Measurements from ENCODE around the gene F2.
"Not testable (repeated sequence)": the region's sequence is repeated elsewhere in the genome, so short reads cannot be mapped to it uniquely, and the experiment has no call there.

F2 gene

DNA sequence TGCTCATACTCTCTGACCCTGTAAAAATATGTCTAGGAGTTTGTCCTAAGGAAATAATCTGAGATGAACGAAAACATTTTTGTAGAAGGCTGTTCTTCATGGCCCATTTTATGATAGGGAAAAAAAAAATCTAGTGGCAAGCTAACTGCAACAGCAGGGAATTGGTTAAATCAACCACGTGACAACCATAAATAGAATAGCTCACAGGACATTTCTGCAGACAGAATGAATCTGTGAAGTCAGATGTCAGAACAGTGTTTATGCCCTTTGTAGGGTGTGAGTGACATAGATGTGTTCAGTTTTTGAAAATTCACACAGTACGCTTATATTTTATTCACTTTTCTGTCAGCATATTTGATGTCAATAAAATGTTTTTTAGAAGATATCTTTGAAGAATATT, 34.6 kb upstream of the F2 start:
- in situ Hi-C loops (cut with MboI; ENCODE audit: low sequenced_read_pairs) = no loop called here

DNA sequence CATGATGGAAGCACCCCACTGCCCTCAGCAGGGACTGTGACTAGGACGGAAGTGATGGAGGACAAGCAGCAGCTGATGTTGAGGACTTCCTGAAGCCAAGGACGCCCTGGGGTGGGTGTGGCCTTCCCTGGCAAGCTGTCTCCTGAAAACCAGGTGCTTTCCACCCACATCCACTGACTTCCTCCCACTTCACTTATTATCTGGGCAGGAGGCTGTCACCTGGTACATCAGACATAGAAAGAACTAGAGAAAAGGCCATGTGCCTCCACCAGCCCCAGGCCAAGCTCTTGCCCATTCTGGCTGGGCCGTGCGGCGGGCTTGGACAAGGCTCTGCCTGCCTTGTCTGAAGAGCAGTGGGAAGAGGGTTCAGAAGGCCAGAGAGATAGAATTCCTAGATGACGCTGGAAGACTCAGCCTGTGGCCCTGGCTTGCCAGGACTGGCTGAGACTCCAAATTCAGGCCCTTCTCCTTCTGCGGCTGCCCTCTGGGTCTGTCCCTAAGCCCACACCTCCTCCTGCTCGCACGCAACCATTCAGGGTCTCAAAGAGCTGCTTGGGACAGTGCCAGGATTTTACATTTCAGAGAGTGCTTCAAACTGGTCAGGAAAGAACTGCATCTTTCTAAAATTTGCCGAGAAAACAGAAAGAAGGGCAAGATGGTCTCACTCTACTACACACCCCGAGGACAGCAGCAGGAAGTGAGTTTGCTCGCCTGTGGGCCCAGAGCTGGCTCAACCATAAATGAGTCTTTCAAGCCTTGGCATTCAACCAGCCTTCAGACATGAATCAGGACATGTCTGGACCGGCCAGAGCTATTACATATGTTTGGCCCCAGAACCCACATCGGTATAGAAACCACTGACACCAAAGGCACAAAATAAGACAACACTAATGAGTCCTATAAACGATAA, 31.9 kb upstream of the F2 start:
- in situ Hi-C loops (cut with MboI; ENCODE audit: low sequenced_read_pairs) = no loop called here

DNA sequence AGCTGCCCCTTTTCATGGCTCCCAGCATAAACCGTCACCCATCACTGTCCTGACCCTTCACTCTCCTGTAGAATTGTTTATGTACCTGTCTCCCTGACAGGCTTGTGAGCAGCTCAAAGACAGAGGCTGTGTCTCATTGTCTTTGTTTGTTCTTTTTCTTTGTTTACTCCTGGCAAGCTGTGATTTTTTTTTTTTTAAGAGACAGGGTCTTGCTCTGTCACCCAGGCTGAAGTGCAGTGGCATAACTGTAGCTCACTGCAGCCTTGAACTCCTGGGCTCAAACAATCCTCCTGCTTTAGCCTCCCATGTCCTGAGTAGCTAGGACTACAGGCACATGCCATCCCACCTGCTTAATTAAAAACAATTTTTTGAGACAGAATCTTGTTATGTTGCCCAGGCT, 28.3 kb upstream of the F2 start:
- in situ Hi-C loops (cut with MboI; ENCODE audit: low sequenced_read_pairs) = no loop called here

DNA sequence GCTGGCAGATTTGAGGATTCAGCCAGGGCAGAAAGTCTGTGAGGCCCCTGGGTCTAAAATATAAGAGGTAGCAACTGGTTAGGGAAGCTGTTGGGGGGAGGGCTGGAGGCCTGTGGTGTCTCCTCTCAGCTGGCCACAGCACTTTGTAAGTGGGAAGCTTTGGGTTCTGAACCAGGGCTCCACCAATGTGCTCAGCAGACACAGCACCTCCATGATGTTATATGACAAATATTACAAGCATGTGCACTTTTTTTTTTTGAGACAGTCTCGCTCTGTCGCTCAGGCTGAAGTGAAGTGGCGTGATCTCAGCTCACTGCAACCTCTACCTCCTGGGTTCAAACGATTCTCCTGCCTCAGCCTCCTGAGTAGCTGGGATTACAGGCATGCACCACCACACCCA, 26.6 kb upstream of the F2 start:
- in situ Hi-C loops (cut with MboI; ENCODE audit: low sequenced_read_pairs) = no loop called here

DNA sequence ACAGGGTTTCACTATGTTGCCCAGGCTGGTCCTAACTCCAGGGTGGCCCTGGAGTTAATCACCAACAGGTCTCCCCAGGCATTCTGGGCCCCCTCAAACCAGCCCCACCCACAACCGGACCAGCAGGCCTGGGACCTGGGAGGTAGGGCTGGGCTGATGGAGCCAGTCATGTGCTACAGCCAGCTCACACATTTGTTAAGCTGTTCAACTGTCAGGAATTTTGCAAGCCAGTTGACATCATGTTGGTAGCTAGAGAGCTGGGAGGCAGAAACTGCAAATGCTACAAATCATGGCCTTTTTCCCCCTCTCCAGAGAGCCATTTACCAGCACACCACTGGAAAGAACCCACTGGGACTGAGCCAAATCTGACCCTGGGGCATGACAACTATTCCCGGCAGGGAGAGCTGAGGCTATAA, 25.4 kb upstream of the F2 start:
- in situ Hi-C loops (cut with MboI; ENCODE audit: low sequenced_read_pairs) = no loop called here

DNA sequence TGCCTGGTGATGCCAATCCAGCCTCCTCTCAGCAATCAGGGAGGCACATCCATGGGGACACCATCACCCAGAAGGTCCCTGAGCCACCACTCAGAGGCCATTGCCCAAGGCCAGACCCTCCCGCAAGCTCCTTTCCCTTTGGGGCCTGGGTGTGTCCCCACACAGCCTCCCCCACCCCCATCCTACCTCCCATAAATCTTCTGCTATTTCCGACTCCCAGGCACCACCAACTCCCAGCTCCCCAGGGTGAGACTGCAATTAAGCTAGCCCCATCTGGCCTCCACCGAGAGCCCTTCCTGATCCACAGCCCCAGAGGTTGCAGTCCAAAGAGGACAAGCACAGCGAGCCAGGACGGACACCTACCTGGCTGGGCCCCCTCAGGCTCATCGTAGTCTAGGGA, 24.9 kb upstream of the F2 start:
- in situ Hi-C loops (cut with MboI; ENCODE audit: low sequenced_read_pairs) = no loop called here

DNA sequence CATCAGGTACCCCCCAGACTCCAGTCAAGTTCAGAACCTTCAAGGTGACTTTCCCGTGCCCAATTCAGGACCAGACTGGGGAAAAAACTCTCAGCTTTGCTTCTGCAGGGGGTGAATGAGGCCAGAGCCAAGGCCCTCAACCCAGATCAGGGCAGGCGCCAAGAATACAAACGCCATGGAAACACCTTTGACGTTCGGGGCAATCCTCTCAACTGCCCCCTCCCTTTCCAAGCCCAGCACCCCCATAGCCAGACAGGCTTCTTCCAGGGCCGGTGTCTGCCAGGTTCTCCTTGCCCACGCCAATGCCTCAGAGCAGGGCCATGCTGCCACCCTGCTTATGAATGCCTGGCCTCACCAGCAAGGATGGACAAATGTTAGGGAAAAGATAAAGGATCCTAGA, 24.4 kb upstream of the F2 start:
- in situ Hi-C loops (cut with MboI; ENCODE audit: low sequenced_read_pairs) = no loop called here

DNA sequence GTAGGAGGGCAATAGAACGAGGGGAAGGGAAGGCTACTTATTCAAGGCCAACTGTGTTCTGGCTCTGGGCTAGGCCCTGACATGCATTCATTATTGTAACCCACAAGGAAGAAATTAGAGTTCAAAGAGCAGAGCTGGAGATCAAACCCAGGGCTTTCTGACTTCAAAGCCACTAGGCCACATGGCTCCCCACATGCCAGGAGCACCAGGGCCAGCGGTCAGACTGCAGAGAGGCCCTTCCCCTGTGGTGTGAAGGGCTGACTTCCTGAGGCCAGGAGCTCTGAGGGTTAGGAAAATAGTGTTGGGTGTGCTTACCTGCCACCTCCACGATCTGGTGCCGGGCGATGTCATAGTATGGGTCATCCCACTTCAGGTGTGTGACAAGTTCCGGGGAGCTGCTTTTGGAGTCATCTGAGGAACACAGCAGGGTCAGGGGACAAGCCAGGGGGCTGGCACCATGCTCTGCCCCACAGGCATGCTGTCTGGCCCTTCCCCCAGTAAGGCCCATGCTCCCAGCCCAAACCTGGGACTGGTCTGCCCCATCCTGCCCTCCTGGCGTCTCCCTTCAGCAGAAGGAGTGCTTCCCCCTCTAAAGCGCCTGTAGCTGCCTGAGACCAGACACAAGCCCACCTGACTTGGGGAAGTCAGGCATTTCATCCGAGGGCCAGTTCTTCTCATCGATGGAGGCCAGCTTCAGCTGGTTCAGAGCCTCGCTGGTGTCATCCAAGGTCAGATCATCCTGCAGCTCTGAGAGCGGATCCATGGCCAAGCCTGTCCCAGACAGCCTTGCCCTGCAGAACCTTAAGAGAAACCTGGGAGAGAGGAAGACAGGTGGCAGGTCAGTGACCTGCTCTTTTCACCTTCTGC, 23.4 kb upstream of the F2 start:
- in situ Hi-C loops (cut with MboI; ENCODE audit: low sequenced_read_pairs) = no loop called here

DNA sequence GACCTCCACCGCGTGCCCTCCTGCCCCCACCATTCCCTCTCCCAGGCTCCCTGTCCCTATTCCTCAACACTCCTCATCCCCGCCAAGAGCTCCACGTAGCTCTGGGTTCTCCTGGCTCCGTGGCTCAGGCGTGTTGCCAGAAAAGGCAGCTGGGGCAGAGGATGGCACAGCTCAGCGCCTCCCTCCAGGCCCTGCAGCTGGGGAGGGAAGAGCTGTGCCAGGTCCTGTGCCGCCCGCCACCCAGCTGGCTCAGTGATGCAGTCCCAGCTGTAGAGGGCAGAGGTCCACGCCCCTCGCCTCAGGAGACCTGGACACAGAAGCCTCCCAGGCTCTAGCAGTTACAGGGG, 22.8 kb upstream of the F2 start:
- in situ Hi-C loops (cut with MboI; ENCODE audit: low sequenced_read_pairs) = no loop called here

DNA sequence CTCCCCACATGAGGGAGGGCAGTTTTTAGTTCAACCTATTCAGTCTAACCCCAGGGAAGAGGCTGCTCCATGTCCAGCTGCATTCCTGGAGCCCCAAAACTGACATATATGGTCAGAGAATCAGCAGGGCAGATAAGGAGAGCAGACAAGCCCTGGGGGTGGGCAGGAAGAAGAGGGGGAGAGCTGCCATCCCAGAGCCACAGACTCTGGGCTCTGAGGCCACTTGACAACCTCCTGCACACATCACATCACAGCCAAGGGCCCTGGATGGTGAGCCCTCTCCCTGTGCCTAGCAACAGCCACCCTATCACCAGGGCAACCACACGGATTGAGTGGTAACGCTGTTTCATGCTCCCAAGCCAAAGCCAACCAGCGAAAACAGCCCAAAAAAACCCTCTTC, 21.7 kb upstream of the F2 start:
- in situ Hi-C loops (cut with MboI; ENCODE audit: low sequenced_read_pairs) = no loop called here

DNA sequence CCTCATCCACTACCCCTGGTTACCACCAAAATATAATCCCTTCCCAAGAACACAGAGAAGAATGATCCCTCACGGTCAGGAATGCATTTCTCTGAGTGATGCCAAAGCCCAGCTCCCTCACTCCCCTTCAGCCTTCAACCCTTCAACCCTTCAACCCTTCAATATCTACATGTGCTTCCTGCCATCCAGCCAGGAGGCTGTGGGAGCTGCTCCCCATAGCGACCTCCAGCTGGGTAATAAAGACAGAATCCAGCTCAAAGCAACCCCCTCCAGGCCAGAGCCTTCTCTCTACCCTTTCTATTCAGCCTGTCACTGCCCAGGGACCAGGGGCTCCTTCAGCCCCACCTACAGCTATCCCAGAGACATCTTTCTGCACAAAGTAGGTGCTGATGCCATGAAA, 21.3 kb upstream of the F2 start:
- in situ Hi-C loops (cut with MboI; ENCODE audit: low sequenced_read_pairs) = no loop called here

DNA sequence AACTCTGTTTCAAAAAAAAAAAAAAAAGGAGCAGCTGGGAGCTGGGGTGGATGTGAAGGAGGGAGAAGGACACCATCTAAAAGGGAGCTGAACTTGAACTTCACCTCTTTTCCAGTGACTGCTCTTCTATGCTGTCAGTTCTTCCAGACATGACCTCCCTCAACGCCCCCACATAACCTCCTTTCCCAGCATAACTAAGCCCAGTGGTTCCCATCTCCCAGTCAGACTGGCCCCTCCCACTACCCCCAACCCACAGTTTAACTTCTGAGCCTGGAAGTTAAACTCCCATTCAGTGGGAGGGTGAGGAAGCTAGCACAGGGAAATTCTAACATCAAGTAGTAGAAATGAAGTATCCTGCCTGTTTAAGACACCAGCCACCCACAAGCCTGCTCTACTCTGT, 20.4 kb upstream of the F2 start:
- in situ Hi-C loops (cut with MboI; ENCODE audit: low sequenced_read_pairs) = no loop called here

DNA sequence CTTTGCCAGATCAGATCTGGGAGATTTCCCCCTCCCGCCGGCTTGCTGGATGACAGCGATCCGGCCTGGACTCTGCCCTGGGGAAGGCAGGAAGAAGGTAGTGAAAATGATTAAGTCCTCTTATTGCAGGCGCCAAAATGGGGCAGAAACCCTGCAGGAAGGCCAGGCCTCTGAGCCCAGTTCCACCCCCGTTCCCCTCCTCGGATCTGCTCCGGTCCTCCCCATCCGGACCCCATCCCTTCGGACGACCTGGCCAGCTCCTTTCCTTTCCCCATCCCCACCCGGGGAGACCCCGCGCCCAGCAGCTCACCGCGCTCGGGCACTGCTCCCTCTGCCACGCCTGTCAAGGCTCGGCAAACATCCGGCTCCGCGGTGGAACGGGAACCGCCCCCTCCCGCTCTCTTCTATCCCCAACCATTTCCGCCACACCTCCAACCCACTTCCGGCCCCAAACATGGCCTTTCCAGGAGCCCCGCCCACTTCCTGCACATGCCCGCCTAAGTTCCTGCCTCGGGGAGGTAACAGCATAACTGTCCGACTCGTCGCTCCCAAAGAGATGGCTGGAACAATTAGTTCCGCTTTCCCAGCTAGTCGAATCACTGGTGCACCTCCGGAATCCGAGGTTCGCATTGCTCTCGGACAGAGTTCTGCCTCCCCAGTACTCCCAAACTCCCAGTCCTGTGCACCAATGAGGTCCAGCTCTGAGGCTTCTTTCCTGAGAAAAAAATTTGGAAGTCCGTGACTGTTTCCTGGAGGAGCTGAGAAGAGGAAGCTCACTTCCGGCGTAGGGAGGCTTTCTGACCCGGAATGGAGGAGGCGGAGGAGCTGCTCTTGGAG, 18.6 kb upstream of the F2 start, which contains the start of the genes ARHGAP1 and ZNF408:
Gene ARHGAP1, minus strand, starts transcription at position 379 of the 837 bp plus-strand sequence. CDS start 4,512 bp downstream, outside the sequence.
Gene ZNF408, plus strand, starts transcription at position 791 of the 837 bp plus-strand sequence. Its CDS starts 17 bp downstream, at position 808.
- in situ Hi-C loops (cut with MboI; ENCODE audit: low sequenced_read_pairs) = no loop called here

DNA sequence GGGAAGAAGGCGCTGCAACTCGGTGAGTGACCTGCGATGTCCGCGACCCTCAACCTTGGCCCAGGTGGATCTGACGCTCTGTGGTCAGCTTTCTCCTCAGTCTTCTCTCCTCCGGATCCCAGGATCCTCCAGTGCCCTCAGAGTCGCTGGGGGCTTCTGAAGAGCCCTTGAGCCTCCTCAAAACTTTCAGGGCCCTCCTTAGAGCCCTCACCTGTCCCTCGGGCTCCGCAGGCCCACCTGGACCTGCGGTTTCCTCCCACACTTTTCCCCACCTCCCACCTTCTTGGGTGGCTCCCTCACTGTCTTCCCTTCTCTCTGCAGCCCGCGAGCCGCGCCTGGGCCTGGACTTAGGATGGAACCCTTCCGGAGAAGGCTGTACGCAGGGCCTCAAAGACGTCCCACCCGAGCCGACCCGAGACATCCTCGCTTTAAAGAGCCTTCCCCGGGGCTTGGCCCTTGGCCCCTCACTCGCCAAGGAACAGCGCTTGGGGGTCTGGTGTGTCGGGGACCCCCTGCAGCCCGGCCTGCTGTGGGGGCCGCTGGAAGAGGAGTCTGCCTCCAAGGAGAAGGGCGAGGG, 17.8 kb upstream of the F2 start:
- in situ Hi-C loops (cut with MboI; ENCODE audit: low sequenced_read_pairs) = no loop called here

DNA sequence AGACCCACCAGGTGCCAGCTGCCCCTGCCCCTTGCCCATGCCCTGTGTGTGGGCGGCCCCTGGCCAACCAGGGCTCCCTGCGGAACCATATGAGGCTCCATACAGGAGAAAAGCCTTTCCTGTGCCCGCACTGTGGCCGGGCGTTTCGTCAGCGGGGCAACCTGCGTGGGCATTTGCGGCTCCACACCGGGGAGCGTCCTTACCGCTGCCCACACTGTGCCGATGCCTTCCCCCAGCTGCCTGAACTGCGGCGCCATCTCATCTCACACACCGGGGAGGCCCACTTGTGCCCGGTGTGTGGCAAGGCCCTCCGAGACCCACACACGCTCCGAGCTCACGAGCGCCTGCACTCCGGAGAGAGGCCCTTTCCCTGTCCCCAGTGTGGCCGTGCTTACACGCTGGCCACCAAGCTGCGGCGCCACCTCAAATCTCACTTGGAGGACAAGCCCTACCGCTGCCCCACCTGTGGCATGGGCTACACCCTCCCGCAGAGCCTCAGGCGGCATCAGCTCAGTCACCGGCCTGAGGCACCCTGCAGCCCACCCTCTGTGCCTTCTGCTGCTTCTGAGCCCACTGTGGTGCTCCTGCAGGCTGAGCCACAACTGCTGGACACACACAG, 13.8 kb upstream of the F2 start:
- in situ Hi-C loops (cut with MboI; ENCODE audit: low sequenced_read_pairs) = no loop called here

DNA sequence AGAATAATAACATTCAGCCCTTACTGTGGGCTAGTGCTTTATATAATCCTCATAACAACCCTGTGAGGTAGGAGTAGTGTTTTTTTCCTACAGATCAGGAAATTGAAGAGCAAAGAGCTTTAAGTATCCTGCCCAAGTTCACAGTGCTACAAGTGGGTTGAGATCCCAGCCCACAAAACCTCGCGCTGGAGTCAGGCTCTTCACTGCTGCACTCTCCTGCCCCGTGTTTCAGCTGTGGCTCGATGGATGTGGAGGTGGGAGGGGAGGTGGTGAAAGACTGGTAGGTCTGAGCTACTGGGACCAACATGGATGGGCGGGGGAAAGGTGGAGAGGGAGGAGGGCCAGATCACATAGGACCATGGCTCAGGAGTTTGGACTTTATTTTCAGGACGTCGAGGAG, 12.1 kb upstream of the F2 start:
- in situ Hi-C loops (cut with MboI; ENCODE audit: low sequenced_read_pairs) = no loop called here

DNA sequence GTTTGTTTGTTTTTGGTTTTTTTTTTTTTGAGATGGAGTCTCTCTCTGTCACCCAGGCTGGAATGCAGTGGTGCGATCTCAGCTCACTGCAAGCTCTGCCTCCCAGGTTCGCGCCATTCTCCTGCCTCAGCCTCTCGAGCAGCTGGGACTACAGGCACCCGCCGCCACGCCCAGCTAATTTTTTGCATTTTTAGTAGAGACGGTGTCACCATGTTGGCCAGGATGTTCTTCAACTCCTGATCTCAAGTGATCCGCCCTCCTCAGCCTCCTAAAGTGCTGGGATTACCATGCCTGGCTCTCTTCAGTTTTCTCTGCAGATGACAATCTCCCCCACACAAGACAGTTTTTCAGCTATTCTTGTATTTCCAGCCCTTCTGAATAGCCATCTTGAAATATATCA, 9.7 kb upstream of the F2 start:
- in situ Hi-C loops (cut with MboI; ENCODE audit: low sequenced_read_pairs) = not testable (repeated sequence)

DNA sequence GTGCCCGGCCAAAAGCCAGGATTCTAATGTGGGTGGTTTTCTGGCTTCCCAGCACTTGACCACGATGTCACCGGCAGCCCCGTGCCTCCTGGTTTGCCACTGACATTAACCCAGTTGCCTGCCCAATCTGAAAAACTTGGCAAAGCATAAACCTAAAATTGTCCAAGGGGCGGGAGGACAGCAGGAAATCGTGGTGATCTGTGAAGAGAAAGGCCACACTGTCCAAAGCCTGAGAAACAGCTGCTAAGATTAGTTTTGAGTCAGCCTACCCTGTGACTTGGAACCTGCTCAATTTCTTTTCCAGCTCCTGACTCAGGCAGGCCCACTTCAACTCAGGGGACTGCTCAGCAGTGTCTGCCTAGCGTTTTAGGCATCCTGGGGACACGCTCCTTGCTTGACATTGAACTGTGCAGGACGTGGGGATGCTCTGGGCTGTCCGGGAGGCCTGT, 8.2 kb upstream of the F2 start:
- in situ Hi-C loops (cut with MboI; ENCODE audit: low sequenced_read_pairs) = no loop called here

DNA sequence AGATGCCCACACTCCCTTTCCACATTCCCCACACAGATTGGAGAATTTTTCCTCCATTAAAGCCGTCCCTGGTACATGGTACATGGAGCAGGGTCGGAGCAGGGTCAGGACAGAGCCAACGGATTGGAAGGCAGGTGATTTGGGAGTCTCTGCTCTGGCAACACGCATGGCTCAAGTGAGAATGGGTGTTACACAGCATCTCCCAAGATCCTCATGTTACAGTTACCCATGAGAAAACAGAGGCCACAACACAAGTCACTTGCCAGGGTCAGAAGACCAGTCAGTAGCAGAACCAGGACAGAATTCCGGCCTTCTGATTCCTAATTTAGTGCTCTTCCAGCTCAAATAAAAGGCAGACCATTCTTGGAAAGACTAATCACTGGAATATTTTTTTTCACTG, 7.7 kb upstream of the F2 start:
- in situ Hi-C loops (cut with MboI; ENCODE audit: low sequenced_read_pairs) = no loop called here

DNA sequence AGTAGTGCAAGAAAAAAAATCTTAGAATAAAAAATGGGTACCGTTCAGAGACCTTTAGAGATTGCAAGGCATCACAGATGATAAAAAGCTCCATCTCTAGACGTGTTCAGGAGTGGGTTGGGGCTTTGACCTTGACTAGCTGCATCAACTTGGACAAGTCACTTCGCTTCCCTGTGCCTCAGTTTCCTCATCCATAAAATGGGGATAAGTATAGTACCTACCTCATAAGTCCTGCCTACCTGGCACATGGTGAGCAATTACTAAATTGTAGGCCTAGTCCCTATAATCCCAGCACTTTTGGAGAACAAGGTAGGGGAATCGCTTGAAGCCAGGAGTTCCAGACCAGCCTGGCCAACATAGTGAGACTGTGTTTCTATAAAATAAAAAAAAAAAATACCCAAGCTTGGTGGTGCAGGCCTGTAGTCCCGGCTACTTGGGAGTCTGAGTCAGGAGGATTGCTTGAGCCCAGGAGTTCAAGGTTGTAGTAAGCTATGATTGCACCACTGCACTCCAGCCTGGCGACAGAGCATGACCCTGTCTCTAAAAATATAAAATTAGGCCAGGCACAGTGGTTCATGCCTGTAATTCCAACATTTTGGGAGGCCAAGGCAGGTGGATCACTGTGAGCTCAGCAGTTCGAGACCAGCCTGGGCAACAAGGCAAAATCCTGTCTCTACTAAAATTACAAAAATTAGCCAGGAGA, 6.0 kb upstream of the F2 start:
- in situ Hi-C loops (cut with MboI; ENCODE audit: low sequenced_read_pairs) = no loop called here
